ENCODE measurements around the gene SLCO4A1.

Gene SLCO4A1

DNA sequence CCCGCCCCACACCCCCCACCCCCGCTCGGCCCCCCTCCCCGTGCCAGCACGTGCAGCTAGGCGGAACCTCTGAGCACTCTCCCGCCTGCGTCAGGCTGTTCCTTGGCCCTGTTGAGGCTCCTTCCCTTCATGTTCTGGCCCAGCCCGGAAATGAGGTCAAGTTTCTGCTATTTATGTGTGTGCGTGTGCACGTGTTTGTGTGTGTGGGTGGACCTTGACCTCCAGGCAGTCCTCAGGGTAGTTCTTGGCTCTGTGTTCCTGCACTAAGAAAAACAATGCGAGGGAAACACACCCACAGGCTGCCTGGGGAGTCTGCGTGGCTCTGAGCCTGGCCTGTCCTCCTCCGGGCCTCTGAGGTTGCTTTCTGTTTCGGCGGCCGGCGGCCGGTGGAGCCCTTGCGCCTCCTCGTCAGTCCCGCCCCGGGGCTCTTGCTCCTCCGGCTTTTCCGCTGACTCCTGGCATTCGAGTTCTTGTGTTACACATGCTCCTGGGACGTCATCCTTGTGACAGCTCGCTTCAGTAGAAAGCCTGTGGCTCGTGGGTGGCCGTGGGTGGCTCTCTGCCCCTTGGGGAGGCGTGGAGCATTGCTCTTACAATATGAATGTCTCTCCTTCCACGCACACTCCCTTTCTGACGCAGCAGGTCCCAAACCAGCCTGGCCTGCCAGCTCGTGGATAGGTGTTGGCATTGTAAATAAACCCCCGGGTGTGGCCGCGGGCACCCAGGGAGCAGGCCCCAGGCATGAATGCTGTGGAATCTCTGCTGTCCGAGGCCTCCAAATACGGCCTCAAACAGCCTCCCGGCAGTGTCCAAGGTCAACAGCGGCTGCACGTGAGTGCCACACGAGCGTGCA lies 10.0 kb downstream of the SLCO4A1 start:
- peak; percentile 79 for DNase-seq (ENCODE audit: low read depth, low spot score)

DNA sequence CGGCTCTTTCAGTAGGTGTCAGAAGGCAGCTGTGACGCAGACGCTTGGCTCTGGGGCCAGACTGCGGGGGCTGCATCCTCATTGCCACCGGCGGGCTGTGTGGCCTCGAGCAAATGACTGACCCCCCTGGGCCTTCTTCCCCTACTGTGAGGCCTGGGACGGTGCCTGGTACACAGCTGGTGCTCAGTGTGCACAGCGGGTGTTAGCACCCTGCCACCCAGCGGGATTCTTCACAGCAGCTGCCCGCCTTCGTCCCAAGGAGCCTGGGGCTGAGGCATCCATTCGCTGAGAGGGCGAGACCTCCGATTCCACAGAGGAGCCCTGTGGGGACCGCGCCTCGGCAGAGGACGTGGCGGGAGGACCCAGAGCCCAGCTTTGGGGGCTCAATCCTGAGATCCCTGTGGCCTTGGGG lies 10.6 kb downstream of the SLCO4A1 start:
- no peak for DNase-seq (ENCODE audit: low read depth, low spot score)

DNA sequence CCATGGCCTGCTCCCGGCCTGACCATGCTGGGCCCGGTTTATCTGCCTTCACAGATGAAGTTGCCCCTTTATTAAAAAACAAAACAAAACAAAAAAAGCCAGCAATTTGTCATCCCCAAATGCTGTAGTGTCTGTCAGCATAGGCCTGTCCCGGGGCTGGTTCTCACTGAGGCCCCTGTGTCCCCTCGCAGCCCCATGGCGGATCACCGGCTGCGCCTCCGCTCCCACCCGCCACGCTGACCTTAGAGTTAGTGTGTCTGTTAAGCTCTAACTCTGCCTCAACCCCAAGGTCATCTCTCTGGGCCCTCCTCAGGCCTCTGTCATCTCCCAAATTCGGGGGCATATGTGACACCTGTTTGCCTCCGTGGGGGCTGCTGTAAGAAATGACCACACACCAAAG lies 11.1 kb downstream of the SLCO4A1 start:
- DNase-seq (ENCODE audit: low read depth, low spot score) = no peak

DNA sequence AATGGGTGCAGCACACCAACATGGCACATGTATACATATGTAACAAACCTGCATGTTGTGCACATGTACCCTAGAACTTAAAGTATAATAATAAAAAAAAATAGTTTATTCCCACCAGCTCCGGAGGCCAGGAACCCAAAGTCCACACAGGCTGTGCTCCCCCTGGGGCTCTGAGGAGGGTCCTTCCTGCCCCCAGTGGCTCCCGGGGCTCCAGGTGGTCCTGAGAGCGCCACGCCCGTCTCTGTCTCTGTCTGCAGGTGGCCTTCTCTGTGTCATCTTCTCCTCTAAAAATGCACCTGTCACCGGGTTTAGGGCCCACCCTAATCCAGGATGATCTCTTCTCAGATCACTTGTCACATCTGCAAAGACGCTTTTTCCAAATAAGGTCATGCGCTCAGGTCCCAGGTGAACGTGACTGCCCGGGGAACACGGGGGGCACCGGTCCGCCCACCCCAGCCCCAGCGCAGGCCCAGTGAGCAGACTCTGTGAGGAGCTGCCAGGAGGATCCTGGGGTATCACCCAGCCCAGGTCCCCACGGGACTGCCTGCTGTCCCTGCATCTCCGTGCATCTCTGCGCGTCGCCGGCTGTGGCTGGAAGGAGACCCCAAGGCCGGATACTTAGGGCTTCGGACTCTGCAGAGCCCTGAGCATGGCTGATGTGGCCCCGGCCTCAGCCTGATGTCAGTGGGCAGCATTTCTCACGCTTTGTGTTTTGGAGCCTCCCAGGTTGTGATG lies 11.8 kb downstream of the SLCO4A1 start:
- no peak for DNase-seq (ENCODE audit: low read depth, low spot score)

- no peak for DNase-seq (ENCODE audit: low read depth, low spot score)
Observed at GRCh38 chr20:62655282-62656196, 13.2 kb downstream of the SLCO4A1 start.

- no peak for DNase-seq (ENCODE audit: low read depth, low spot score)
Observed at GRCh38 chr20:62656197-62656918, 14.1 kb downstream of the SLCO4A1 start.

GRCh38 chr20:62656919-62657588 lies 14.8 kb downstream of the SLCO4A1 start:
- no peak for DNase-seq (ENCODE audit: low read depth, low spot score)

DNA sequence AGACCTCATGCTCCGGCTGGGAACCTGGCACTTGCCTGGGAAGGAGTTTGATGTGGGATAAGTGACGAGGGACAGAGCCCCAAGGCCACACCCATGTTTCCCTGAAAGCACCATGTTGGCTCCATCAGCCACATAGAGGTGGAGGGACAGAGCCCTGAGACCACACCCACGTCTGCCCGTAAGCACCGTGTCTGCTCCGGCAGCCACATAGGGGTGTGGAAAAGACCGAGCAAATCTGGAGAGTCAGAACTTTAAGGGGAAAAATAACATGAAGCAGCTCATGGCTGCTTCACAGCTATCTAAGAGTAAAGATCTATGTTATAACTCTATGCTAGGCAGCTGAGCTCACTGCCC lies 15.3 kb downstream of the SLCO4A1 start:
- DNase-seq (ENCODE audit: low read depth, low spot score) = no peak

DNA sequence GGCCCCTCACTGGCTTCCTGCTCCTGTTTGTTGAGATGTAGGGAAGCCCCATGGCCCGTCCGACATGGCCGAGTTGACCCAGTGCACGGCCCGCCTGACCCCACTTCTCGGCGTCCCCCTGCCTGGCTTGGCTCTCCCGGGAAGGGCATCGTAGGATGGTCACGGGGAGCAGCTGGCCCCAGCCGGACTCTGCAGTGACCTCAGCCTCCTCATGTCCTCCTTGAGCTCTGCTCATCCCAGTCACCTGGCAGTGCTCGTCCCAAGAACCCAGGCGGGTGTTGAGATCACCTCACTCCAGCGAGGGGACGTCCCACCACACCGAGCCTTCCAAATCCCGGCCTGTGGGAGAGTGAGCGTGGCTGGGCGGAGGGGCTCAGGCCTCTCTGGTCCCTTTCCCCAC lies 15.7 kb downstream of the SLCO4A1 start:
- no peak for DNase-seq (ENCODE audit: low read depth, low spot score)

DNA sequence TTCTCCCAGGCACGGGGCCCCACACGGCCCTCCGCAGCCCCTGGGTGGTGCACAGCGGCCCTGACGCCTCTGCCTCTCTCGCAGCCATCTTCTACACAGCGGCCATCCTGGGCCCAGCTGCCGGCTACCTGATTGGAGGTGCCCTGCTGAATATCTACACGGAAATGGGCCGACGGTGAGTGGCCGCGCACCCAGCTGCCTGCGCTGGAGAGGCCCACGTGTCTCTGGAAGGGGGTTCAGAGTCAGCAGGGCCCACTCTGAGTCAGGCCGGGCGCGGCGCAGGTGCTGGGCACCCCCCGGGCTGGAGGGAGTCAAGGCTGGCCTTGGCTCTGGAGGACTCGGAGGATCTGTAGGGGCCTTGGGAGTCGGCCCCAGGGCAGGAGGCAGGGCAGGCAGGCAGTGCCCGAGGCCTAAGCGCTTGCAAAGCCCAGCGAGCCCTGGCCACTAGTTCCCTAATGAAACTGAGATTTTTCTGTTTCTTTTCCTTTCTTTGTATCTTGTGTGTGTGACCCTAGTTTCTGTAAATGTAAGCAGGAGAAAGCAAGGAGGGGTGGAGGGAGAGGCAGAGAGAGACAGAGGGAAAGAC lies 16.4 kb downstream of the SLCO4A1 start:
- DNase-seq (ENCODE audit: low read depth, low spot score) = no peak

GRCh38 chr20:62659488-62660239 lies 17.4 kb downstream of the SLCO4A1 start:
- DNase-seq (ENCODE audit: low read depth, low spot score) = no peak

DNA sequence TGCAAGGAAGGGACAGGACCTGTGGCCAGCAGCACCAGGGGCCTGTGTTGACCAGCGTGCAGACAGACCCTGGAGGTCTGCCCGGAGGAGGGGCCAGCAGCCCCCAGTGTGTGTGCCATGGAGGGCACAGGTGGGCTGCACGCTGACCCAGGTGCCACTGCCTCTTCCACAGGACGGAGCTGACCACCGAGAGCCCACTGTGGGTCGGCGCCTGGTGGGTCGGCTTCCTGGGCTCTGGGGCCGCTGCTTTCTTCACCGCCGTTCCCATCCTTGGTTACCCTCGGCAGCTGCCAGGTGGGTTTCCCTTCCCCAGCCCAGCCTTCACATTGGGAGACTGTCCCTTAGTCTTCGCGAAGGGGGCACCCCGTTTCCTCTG lies 17.9 kb downstream of the SLCO4A1 start:
- DNase-seq (ENCODE audit: low read depth, low spot score) = no peak

- DNase-seq (ENCODE audit: low read depth, low spot score) = no peak
Observed at GRCh38 chr20:62660768-62661167, 18.5 kb downstream of the SLCO4A1 start.

DNA sequence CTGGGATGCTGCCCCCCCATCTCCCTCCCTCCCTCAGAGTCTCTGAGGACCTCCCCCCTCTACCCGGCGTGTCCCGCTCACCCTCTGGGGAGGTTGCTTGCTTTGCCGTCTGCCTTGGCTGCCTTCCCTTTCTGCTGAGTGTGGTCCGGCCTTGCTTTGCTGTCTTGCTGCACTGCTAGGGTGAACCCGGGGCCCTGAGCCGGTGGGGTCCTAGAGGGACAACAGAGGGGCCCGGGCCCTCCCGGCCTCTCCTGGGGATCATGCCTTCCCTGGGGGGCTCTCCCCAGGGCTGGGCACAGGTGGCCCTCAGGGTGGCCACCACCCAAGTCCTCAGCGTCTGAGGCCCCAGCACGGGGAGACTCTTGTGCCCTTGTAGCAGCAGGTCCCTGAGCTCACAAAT lies 19.3 kb downstream of the SLCO4A1 start:
- no peak for DNase-seq (ENCODE audit: low read depth, low spot score)

- peak; percentile 68 for DNase-seq (ENCODE audit: low read depth, low spot score)
Observed at GRCh38 chr20:62662422-62662821, 20.1 kb downstream of the SLCO4A1 start.

DNA sequence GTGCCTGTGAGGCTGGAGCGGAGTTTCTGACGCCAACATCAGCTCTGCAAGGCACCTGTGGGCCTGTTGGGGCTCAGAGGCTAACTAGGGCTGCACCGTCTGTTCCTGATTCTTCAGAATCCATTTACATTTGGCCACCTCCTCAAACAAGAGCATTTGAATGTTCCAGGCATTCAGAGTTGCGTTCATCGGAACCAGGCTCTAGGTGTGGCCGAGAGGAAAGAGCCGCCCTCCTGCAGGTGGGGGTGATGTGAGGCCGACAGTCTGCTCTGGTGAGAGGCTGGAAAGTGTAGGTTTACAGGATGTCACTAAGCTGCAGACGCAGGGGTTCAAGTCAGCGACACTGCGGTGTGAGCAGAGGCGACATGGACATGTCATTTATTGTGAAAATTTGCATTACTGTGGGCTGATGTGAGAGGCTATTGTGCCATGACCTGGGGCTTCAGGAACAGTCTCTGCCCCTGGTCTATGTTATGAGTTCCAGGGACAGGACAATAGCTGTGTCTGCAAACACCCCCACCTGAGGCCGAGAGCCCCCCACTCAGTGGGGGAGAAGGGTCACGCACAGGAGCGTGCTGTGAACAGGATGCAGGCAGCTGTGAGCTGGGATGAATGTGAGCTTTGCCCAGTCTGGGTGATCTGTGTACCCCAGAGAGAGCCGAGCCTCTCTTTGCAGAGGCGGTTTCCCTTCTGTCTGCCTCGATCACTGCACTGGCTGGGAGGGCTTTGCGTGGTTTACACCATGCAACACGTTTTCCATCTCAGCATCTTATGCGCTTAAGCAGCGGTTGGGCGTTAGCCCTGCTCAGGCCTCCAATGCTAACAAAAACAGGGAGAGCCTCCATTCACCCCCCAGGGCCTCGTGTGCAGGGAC lies 21.1 kb downstream of the SLCO4A1 start:
- no peak for DNase-seq (ENCODE audit: low read depth, low spot score)

GRCh38 chr20:62664019-62664971 lies 22.0 kb downstream of the SLCO4A1 start:
- DNase-seq (ENCODE audit: low read depth, low spot score) = no peak
